HL-60 (cell line): ENCODE data around the gene ZNF184.
"Not testable (repeated sequence)": the region's sequence is repeated elsewhere in the genome, so short reads cannot be mapped to it uniquely, and the experiment has no call there.

Experiments used
- DNase-seq, 2 experiments: peaks; one replicate each; pipeline ENCODE4 v3.0.0-alpha.2; 2010 to 2020; ENCODE audit warnings: low read depth in 1 of 2, low spot score in 1 of 2
- H3K27ac ChIP-seq: fragments of 250-450 bp; sonication (Bioruptor Pico); replicated peaks from 2 replicates; pipeline ENCODE4 v1.5.1; 2020; ENCODE audit warnings: mild to moderate bottlenecking, moderate library complexity
- H3K27me3 ChIP-seq: fragments of 250-450 bp; sonication (Bioruptor Pico); 2 replicates; pipeline ENCODE4 v1.5.1; 2021; ENCODE audit warnings: mild to moderate bottlenecking, moderate library complexity; ENCODE audit not compliant: insufficient read depth, poor library complexity, severe bottlenecking
- H3K4me3 ChIP-seq: replicated peaks from 2 replicates; pipeline ENCODE4 v1.5.1; 2011; ENCODE audit warnings: mild to moderate bottlenecking, control low read depth, low read length; ENCODE audit not compliant: insufficient read depth
- GABPA ChIP-seq: IDR thresholded peaks from 2 replicates; pipeline ENCODE4 v1.6.1; 2012; ENCODE audit warnings: low read depth
- POLR2AphosphoS5 ChIP-seq: IDR thresholded peaks from 2 replicates; pipeline ENCODE4 v1.6.1; 2012; ENCODE audit warnings: low read depth
- SPI1 ChIP-seq: IDR thresholded peaks from 2 replicates; pipeline ENCODE4 v1.6.1; 2012; ENCODE audit warnings: low read depth, mild to moderate bottlenecking, borderline replicate concordance
- TF ChIP-seq, protein P1 (sequence below): IDR thresholded peaks from 2 replicates; pipeline ENCODE4 v1.6.1; 2012; ENCODE audit warnings: low read depth; ENCODE audit not compliant: insufficient replicate concordance
- TF ChIP-seq, protein P2 (sequence below): IDR thresholded peaks from one replicate; pipeline ENCODE4 v1.5.1; 2011; ENCODE audit warnings: low read length, control low read depth, inconsistent platforms; ENCODE audit not compliant: insufficient read depth

The ZNF184 gene

GRCh38 chr6:27428966-27429365 is 43.9 kb downstream of the ZNF184 start:
- Histone ChIP-seq H3K27me3 (no peaks in the 10 kb centered on the region), H3K4me3 (no peak overlapping the region), H3K27ac (no peak overlapping the region)
- TF ChIP-seq GABPA: no peak
- TF ChIP-seq, protein P1, sequence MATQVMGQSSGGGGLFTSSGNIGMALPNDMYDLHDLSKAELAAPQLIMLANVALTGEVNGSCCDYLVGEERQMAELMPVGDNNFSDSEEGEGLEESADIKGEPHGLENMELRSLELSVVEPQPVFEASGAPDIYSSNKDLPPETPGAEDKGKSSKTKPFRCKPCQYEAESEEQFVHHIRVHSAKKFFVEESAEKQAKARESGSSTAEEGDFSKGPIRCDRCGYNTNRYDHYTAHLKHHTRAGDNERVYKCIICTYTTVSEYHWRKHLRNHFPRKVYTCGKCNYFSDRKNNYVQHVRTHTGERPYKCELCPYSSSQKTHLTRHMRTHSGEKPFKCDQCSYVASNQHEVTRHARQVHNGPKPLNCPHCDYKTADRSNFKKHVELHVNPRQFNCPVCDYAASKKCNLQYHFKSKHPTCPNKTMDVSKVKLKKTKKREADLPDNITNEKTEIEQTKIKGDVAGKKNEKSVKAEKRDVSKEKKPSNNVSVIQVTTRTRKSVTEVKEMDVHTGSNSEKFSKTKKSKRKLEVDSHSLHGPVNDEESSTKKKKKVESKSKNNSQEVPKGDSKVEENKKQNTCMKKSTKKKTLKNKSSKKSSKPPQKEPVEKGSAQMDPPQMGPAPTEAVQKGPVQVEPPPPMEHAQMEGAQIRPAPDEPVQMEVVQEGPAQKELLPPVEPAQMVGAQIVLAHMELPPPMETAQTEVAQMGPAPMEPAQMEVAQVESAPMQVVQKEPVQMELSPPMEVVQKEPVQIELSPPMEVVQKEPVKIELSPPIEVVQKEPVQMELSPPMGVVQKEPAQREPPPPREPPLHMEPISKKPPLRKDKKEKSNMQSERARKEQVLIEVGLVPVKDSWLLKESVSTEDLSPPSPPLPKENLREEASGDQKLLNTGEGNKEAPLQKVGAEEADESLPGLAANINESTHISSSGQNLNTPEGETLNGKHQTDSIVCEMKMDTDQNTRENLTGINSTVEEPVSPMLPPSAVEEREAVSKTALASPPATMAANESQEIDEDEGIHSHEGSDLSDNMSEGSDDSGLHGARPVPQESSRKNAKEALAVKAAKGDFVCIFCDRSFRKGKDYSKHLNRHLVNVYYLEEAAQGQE: no peak
- TF ChIP-seq, protein P2, sequence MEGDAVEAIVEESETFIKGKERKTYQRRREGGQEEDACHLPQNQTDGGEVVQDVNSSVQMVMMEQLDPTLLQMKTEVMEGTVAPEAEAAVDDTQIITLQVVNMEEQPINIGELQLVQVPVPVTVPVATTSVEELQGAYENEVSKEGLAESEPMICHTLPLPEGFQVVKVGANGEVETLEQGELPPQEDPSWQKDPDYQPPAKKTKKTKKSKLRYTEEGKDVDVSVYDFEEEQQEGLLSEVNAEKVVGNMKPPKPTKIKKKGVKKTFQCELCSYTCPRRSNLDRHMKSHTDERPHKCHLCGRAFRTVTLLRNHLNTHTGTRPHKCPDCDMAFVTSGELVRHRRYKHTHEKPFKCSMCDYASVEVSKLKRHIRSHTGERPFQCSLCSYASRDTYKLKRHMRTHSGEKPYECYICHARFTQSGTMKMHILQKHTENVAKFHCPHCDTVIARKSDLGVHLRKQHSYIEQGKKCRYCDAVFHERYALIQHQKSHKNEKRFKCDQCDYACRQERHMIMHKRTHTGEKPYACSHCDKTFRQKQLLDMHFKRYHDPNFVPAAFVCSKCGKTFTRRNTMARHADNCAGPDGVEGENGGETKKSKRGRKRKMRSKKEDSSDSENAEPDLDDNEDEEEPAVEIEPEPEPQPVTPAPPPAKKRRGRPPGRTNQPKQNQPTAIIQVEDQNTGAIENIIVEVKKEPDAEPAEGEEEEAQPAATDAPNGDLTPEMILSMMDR: no peak
- no peak for TF ChIP-seq SPI1
- no peak for TF ChIP-seq POLR2AphosphoS5
- DNase-seq: no peak

GRCh38 chr6:27428502-27428901 is 44.4 kb downstream of the ZNF184 start:
- H3K4me3 ChIP-seq: no peak overlapping the region
- no peak overlapping the region for H3K27ac ChIP-seq
- H3K27me3 ChIP-seq: no peaks in the 10 kb centered on the region
- DNase-seq: no peak
- TF ChIP-seq SPI1 (no peak), POLR2AphosphoS5 (no peak), GABPA (no peak)
- TF ChIP-seq, protein P1: no peak
- TF ChIP-seq, protein P2: no peak

DNA sequence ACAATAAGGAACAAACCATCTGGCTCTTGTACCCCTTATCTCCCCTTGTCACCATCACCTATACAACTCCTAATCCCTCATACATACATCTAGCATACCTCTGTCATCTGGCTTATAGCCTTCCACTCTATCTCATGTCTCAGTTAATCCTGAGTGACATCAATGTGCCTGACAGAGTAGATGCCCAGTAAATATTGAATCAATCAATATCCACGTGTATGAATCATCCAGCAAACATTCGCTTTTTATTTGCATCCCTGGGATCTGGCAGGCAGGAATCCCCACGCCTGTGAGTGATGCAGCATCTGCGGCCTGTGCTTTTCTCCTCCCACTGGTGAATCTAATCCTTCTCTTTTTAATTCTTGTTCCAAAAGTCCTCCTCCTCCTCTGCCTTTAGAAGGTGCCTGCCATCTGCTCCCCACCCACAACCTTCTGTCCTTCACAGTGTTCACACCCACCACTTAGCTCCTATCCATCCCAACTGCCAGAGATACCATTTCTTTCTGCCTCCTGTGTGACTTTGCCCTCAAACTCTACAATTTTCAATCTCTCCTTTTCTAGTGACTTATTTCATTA is 46.8 kb downstream of the ZNF184 start:
- no peaks in the 10 kb centered on the region for H3K27me3 ChIP-seq

GRCh38 chr6:27424851-27425250 is 48.1 kb downstream of the ZNF184 start:
- not testable (repeated sequence) for H3K27ac ChIP-seq, H3K4me3 ChIP-seq, H3K27me3 ChIP-seq, DNase-seq

More for the DNA sequence above, 46.8 kb downstream of the ZNF184 start:
- no peak for DNase-seq
- Histone ChIP-seq H3K27ac (no peak overlapping the region), H3K4me3 (no peak overlapping the region)
- TF ChIP-seq POLR2AphosphoS5 (no peak), SPI1 (no peak), GABPA (no peak)
- TF ChIP-seq, protein P2: no peak
- TF ChIP-seq, protein P1: no peak
